HEK293 (cell line): ENCODE data around the gene EPAS1.

Source experiments
- CTCF ChIA-PET: fragments of 350-600 bp; formaldehyde crosslinking; extraction: SDS; loops from one replicate; lab custom pipeline; 2021; ENCODE audit warnings: antibody characterized with exemption; lab: Yijun Ruan, JAX
- POLR2A ChIA-PET: fragments of 300-600 bp; formaldehyde crosslinking; extraction: SDS; loops from one replicate; lab custom pipeline; 2020; ENCODE audit warnings: antibody characterized with exemption, inconsistent platforms; lab: Yijun Ruan, JAX
- H3K27ac ChIP-seq: fragments of 200-500 bp; sonication (Bioruptor generic); 2 replicates; pipeline ENCODE4 v1.5.1; 2014; ENCODE audit warnings: low read depth, low read length, control low read depth, inconsistent platforms; ENCODE audit errors: extremely low read depth
- H3K36me3 ChIP-seq, 2 experiments: fragments of 200-500 bp in 1 of 2; sonication (Bioruptor generic) in 1 of 2; 1 replicate in 1 of 2; 2 replicates in 1 of 2; pipeline ENCODE4 v1.5.1; 2014 to 2017; ENCODE audit warnings: inconsistent platforms in 2 of 2, low read length in 2 of 2; ENCODE audit not compliant: control insufficient read depth in 2 of 2, insufficient read depth in 1 of 2
- H3K4me1 ChIP-seq: fragments of 200-500 bp; sonication (Bioruptor generic); 2 replicates; pipeline ENCODE4 v1.5.1; 2014; ENCODE audit warnings: mild to moderate bottlenecking, low read length, inconsistent platforms; ENCODE audit not compliant: control insufficient read depth, insufficient read depth
- H3K4me3 ChIP-seq: 2 replicates; pipeline ENCODE4 v1.5.1; 2011; ENCODE audit warnings: low read depth, mild to moderate bottlenecking, control low read depth, low read length, moderate library complexity
- H3K9me3 ChIP-seq: fragments of 200-500 bp; sonication (Bioruptor generic); 2 replicates; pipeline ENCODE4 v1.5.1; 2014; ENCODE audit warnings: low read depth, low read length, inconsistent platforms; ENCODE audit not compliant: control insufficient read depth, insufficient read depth
- FEZF1 ChIP-seq: fragments of 450-650 bp; formaldehyde crosslinking; IDR thresholded peaks from 2 replicates; pipeline ENCODE4 v1.5.1; 2016; ENCODE audit warnings: missing biosample characterization, missing genetic modification characterization
- KLF7 ChIP-seq: fragments of 450-650 bp; formaldehyde crosslinking; IDR thresholded peaks from 2 replicates; pipeline ENCODE4 v1.5.1; 2016; ENCODE audit warnings: missing biosample characterization, missing genetic modification characterization, borderline replicate concordance
- PRDM1 ChIP-seq: fragments of 450-650 bp; formaldehyde crosslinking; IDR thresholded peaks from 2 replicates; pipeline ENCODE4; 2016; ENCODE audit warnings: missing biosample characterization, missing genetic modification characterization
- TCF7L2 ChIP-seq: IDR thresholded peaks from 2 replicates; pipeline ENCODE4 v1.6.1; 2011; ENCODE audit warnings: low read depth, mild to moderate bottlenecking, inconsistent platforms, low read length, moderate library complexity, borderline replicate concordance
- WT1 ChIP-seq: fragments of 450-650 bp; formaldehyde crosslinking; IDR thresholded peaks from 2 replicates; pipeline ENCODE4 v1.5.1; 2016; ENCODE audit warnings: missing biosample characterization, missing genetic modification characterization
- ZBTB17 ChIP-seq: fragments of 450-650 bp; formaldehyde crosslinking; IDR thresholded peaks from 2 replicates; pipeline ENCODE4 v1.5.1; 2016; ENCODE audit warnings: missing biosample characterization, missing genetic modification characterization
- ZBTB8A ChIP-seq: fragments of 450-650 bp; formaldehyde crosslinking; IDR thresholded peaks from 2 replicates; pipeline ENCODE4 v1.5.1; 2016; ENCODE audit warnings: missing biosample characterization, missing genetic modification characterization
- ZNF157 ChIP-seq: fragments of 450-650 bp; formaldehyde crosslinking; IDR thresholded peaks from 2 replicates; pipeline ENCODE4 v1.5.1; 2016; ENCODE audit warnings: missing biosample characterization, missing genetic modification characterization
- ZNF16 ChIP-seq: fragments of 450-650 bp; formaldehyde crosslinking; IDR thresholded peaks from 2 replicates; pipeline ENCODE4 v1.5.1; 2016; ENCODE audit warnings: low read depth, missing biosample characterization, missing genetic modification characterization
- ZNF175 ChIP-seq: fragments of 450-650 bp; formaldehyde crosslinking; IDR thresholded peaks from 2 replicates; pipeline ENCODE4 v1.5.1; 2016; ENCODE audit warnings: missing biosample characterization, missing genetic modification characterization
- ZNF274 ChIP-seq, 2 experiments: fragments of 200-500 bp in 1 of 2; fragments of 450-650 bp in 1 of 2; sonication (Bioruptor generic) in 1 of 2; formaldehyde crosslinking in 1 of 2; IDR thresholded peaks; 2 replicates each; pipeline versions ENCODE4 v1.5.1 to v1.6.1; 2014 to 2016; ENCODE audit warnings: borderline replicate concordance in 1 of 2, inconsistent platforms in 1 of 2, low read length in 1 of 2, missing biosample characterization in 1 of 2, missing genetic modification characterization in 1 of 2
- ZNF341 ChIP-seq: fragments of 450-650 bp; formaldehyde crosslinking; IDR thresholded peaks from 2 replicates; pipeline ENCODE4; 2016; ENCODE audit warnings: low read depth, missing biosample characterization, missing genetic modification characterization
- ZNF354C ChIP-seq: fragments of 450-650 bp; formaldehyde crosslinking; IDR thresholded peaks from 2 replicates; pipeline ENCODE4 v1.5.1; 2016; ENCODE audit warnings: missing biosample characterization, missing genetic modification characterization, low read depth, borderline replicate concordance
- ZNF37A ChIP-seq: fragments of 450-650 bp; IDR thresholded peaks from 2 replicates; pipeline ENCODE4 v1.5.1; 2018; ENCODE audit warnings: missing biosample characterization, missing genetic modification characterization
- ZNF530 ChIP-seq: fragments of 450-650 bp; formaldehyde crosslinking; IDR thresholded peaks from 2 replicates; pipeline ENCODE4 v1.5.1; 2016; ENCODE audit warnings: low read depth, missing biosample characterization, missing genetic modification characterization
- ZNF555 ChIP-seq: fragments of 450-650 bp; formaldehyde crosslinking; conservative IDR thresholded peaks from 2 replicates; pipeline ENCODE4 v1.5.1; 2017; ENCODE audit warnings: missing biosample characterization, mild to moderate bottlenecking, missing genetic modification characterization, inconsistent platforms
- ZNF560 ChIP-seq: fragments of 450-650 bp; formaldehyde crosslinking; IDR thresholded peaks from 2 replicates; pipeline ENCODE4 v1.5.1; 2017; ENCODE audit warnings: missing biosample characterization, missing genetic modification characterization, borderline replicate concordance
- ZNF585B ChIP-seq: fragments of 450-650 bp; formaldehyde crosslinking; IDR thresholded peaks from 2 replicates; pipeline ENCODE4 v1.5.1; 2016; ENCODE audit warnings: missing biosample characterization, missing genetic modification characterization
- ZNF600 ChIP-seq: fragments of 450-650 bp; formaldehyde crosslinking; IDR thresholded peaks from 2 replicates; pipeline ENCODE4 v1.5.1; 2016; ENCODE audit warnings: missing biosample characterization, missing genetic modification characterization
- ZNF768 ChIP-seq: fragments of 450-650 bp; formaldehyde crosslinking; IDR thresholded peaks from 2 replicates; pipeline ENCODE4 v1.5.1; 2018; ENCODE audit warnings: missing biosample characterization, mild to moderate bottlenecking, missing genetic modification characterization
- ZNF777 ChIP-seq: fragments of 450-650 bp; formaldehyde crosslinking; IDR thresholded peaks from 2 replicates; pipeline ENCODE4 v1.5.1; 2017; ENCODE audit warnings: missing biosample characterization, missing genetic modification characterization, borderline replicate concordance
- TF ChIP-seq, protein P1 (sequence below): fragments of 450-650 bp; formaldehyde crosslinking; IDR thresholded peaks from 2 replicates; pipeline ENCODE4 v1.5.1; 2016; ENCODE audit warnings: missing biosample characterization, missing genetic modification characterization, low read depth

The EPAS1 gene

DNA sequence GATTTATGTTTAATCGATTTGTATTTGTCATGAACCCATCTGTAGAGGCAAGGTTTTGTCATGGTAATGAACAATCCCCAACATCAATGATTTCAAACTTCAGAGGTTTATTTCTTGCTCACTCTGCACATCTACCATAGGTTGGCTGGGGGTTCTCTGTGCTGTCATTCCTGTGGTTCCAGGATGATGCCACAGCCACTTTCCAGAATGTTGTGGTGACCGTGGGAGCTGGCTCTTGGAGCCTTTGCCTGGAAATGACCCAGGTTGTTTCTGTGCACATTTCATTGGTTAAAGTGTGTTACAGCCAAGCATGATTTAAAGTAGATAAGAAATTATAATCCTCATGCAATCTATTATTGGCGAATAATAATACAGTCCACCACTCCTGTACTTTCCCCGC is 28.2 kb upstream of the EPAS1 start:
- CTCF ChIA-PET: no interaction called here

DNA sequence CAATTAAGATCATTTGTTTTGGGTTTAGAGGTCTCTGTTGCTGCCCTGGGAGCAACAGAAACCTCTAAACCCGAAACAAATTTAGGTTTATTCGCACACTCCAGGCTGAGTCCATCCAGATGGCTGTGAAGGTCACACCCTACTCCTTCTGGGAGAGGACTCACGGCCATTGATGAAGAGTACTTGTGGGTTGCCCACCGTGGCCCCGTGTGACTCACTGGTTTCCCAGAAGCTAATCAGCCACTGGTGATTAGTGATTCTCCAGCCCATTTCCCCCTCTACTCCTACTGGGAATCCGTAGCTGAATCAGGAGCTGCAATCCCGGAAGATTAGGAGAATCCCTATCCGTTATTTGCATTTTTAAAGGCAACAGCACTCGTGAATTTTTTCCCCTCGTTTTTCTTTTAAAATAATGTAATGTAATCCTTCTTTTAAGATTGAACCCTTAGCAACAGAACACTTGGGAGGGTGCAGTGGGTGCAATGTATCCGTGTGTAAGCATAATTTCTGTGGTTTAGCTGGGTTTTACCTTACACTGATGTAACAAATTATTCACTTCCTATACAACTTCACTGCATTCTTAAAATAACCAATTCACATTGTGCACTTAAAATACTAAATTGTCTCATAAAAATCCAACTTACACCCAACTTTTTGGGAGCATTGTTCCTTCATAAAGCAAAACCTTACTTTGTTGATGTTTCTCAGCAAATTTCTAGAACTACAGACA is 27.5 kb upstream of the EPAS1 start:
- TF ChIP-seq ZNF354C (tag by site-specific recombination): no peak
- H3K4me3 ChIP-seq: no peak overlapping the region
- H3K36me3 ChIP-seq: no peaks in the 10 kb centered on the region
- ChIA-PET POLR2A (no interaction called here), CTCF (no interaction called here)
- H3K9me3 ChIP-seq: no peaks in the 10 kb centered on the region
- H3K4me1 ChIP-seq: no peaks in the 10 kb centered on the region
- H3K27ac ChIP-seq: no peak overlapping the region

More for the DNA sequence above, 28.2 kb upstream of the EPAS1 start:
- Histone ChIP-seq H3K36me3 (no peaks in the 10 kb centered on the region), H3K4me1 (no peaks in the 10 kb centered on the region), H3K4me3 (no peak overlapping the region), H3K27ac (no peak overlapping the region), H3K9me3 (no peaks in the 10 kb centered on the region)
- POLR2A ChIA-PET: no interaction called here
- TF ChIP-seq KLF7 (tag by site-specific recombination) (no peak), WT1 (tag by site-specific recombination) (no peak), PRDM1 (no peak), ZNF768 (no peak), ZNF555 (tag by site-specific recombination) (no peak), ZNF16 (tag by site-specific recombination) (no peak), ZNF341 (tag by site-specific recombination) (no peak)

DNA sequence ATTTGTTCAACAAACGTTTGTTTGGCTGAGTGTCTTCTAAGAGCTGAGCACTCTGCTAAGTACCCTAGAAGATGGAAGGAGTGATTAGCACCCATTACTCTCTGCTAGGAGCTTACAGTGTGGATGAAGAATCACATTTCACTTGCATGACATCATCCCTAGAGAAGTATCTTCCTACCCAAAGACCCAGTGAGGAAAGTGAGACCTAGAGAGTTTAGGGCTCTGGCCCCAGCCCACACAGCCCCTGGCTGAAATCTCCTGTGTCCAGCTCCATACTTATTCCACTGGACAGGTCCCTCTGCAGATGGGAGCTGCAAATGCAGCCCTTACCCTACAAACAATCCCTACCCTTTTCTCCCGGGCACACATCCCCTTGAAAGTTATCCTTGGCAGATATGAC is 26.8 kb upstream of the EPAS1 start:
- TF ChIP-seq, protein P1, sequence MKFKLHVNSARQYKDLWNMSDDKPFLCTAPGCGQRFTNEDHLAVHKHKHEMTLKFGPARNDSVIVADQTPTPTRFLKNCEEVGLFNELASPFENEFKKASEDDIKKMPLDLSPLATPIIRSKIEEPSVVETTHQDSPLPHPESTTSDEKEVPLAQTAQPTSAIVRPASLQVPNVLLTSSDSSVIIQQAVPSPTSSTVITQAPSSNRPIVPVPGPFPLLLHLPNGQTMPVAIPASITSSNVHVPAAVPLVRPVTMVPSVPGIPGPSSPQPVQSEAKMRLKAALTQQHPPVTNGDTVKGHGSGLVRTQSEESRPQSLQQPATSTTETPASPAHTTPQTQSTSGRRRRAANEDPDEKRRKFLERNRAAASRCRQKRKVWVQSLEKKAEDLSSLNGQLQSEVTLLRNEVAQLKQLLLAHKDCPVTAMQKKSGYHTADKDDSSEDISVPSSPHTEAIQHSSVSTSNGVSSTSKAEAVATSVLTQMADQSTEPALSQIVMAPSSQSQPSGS (tag by site-specific recombination): peak; percentile 63; the same call in 1 of the 2 replicates
- TF ChIP-seq ZNF777 (tag by site-specific recombination) (no peak), ZNF560 (no peak), WT1 (tag by site-specific recombination) (no peak), ZNF530 (tag by site-specific recombination) (no peak), ZNF157 (no peak), ZNF175 (no peak), ZNF585B (no peak), TCF7L2 (no peak), ZNF37A (tag by site-specific recombination) (no peak), FEZF1 (tag by site-specific recombination) (no peak), ZNF600 (0 out of 2 replicates have a peak, but pooled peaks have one; percentile 15), ZNF274 (IDR thresholded peaks at IDR 0.05; ENCODE audit: low read length) (no peak), ZNF274 (tag by site-specific recombination; IDR thresholded peaks at IDR 0.05; ENCODE audit: borderline replicate concordance) (no peak), ZBTB17 (peak; percentile 43), ZBTB8A (tag by site-specific recombination) (no peak)
- H3K27ac ChIP-seq: no peak overlapping the region
- no peaks in the 10 kb centered on the region for H3K4me1 ChIP-seq
- CTCF ChIA-PET: no interaction called here
- no peaks in the 10 kb centered on the region for H3K36me3 ChIP-seq
- no peak overlapping the region for H3K4me3 ChIP-seq
- H3K9me3 ChIP-seq: no peaks in the 10 kb centered on the region
- POLR2A ChIA-PET: interaction anchor here (0.8 kb wide), 1 partner anchor 27 kb away, joined by 3 read pairs; the partner anchor contains the start of gene EPAS1
